Testis (tissue), 2 donors: Measurements from ENCODE around the gene TTBK1.

ENCODE experiments used
- POLR2A ChIP-seq: fragments of 450-650 bp; IDR thresholded peaks from one replicate; pipeline ENCODE4 v1.6.1; 2017; ENCODE audit warnings: antibody characterized with exemption, mild to moderate bottlenecking, moderate library complexity
- TF ChIP-seq, protein P1 (sequence below), 3 experiments: fragments of 450-650 bp in 2 of 3; fragments of 200-600 bp in 1 of 3; sonication (generic) in 1 of 3; IDR thresholded peaks; one replicate each; pipeline ENCODE4 v1.5.1; 2016 to 2019; ENCODE audit warnings: antibody characterized with exemption in 3 of 3, mild to moderate bottlenecking in 2 of 3, moderate library complexity in 1 of 3

DNA sequence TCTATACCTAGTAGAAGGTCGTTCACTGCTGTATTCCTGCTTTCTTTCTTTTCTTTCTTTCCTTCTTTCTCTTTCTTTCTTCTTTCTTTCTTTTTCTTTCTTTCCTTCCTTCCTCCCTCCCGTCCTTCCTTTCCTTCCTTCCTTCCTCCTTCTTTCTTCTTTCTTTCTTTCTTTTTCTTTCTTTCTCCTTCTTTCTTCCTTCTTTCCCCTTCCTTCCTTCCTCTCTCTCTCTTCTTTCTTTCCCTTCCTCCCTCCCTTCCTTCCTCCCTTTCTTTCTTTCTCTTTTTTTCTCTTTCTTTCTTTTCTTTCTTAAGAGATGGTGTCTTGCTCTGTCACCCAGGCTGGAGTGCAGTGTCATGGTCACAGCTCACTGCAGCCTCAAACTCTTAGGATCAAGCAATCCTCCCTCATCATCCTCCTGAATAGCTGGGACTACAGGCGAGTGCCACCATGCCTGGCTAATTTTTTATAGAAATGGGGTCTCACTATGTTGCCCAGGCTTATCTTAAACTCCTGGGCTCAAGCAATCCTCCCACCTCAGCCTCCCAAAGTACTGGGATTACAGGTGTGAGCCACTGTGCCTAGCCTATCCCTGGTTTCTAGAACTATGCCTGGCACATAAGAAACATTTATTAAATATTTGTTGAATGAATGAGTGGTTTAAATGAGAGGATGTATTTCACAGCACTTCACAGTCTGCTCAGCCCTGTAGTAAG lies 11.4 kb upstream of the TTBK1 start:
- TF ChIP-seq POLR2A = no peak
- TF ChIP-seq, protein P1, sequence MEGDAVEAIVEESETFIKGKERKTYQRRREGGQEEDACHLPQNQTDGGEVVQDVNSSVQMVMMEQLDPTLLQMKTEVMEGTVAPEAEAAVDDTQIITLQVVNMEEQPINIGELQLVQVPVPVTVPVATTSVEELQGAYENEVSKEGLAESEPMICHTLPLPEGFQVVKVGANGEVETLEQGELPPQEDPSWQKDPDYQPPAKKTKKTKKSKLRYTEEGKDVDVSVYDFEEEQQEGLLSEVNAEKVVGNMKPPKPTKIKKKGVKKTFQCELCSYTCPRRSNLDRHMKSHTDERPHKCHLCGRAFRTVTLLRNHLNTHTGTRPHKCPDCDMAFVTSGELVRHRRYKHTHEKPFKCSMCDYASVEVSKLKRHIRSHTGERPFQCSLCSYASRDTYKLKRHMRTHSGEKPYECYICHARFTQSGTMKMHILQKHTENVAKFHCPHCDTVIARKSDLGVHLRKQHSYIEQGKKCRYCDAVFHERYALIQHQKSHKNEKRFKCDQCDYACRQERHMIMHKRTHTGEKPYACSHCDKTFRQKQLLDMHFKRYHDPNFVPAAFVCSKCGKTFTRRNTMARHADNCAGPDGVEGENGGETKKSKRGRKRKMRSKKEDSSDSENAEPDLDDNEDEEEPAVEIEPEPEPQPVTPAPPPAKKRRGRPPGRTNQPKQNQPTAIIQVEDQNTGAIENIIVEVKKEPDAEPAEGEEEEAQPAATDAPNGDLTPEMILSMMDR (IDR thresholded peaks at IDR 0.05) = no peak
